Posterior cingulate gyrus (tissue), 11 donors: Measurements from ENCODE around the gene PRH1.

Experiments
- DNase-seq, 10 donors: peaks; one replicate each; pipeline versions ENCODE4 v3.0.0 to v3.0.0-alpha.2; 2020 to 2021; ENCODE audit warnings: mixed read lengths in 3 of 10
- intact Hi-C: fragments of 100-400 bp; cut with DNase I; formaldehyde crosslinking; loops from one replicate; pipeline ENCODE4 v1.15.1; 2023

Gene PRH1

GRCh38 chr12:10847744-10848143 is 36.3 kb downstream of the PRH1 start:
- intact Hi-C loops = no loop called here
- DNase-seq = no peak

- DNase-seq = no peak
- intact Hi-C loops = no loop called here
These were observed 41.2 kb downstream of the PRH1 start for GRCh38 chr12:10842862-10843261.

GRCh38 chr12:10838461-10838860 is 45.6 kb downstream of the PRH1 start:
- intact Hi-C loops = no loop called here
- no peak for DNase-seq
